HepG2 (cell line): ENCODE results near the gene ZNF714. TPM values are rescaled to one million over a fixed set of nuclear protein-coding genes. Genes with fewer than 3 reads are reported as not detected.

Experiments used
- ATAC-seq: fragments of 200-7000 bp; cut with Tn5 transposase; 3 replicates; pipeline ENCODE4 v1.9.1; 2020; ENCODE audit warnings: mild to moderate bottlenecking, moderate library complexity
- BruUV-seq: library from RNA; stranded (reverse); fragments of 400-500 nt; replicated peaks from 2 replicates; lab custom pipeline; 2021; lab: Mats Ljungman, UMichigan
- CTCF ChIA-PET: fragments of 300-600 bp; formaldehyde crosslinking; extraction: SDS; loops from one replicate; lab custom pipeline; 2021; ENCODE audit warnings: low total read pairs, inconsistent platforms, low intra/inter-chr PET ratio; lab: Yijun Ruan, JAX
- POLR2A ChIA-PET: fragments of 350-600 bp; sonication (Branson Sonifier 250); formaldehyde crosslinking; loops from one replicate; lab custom pipeline; 2020; ENCODE audit warnings: antibody characterized with exemption, inconsistent platforms; lab: Yijun Ruan, JAX
- DNase-seq: peaks from one replicate; pipeline ENCODE4 v3.0.0-alpha.2; 2015; ENCODE audit warnings: low spot score
- FAIRE-seq: peaks from 3 replicates; lab custom pipeline; 2011; peaks lifted over from hg19 to GRCh38; lab: Jason Lieb, UNC
- H2AFZ ChIP-seq: one replicate; pipeline ENCODE4 v1.6.1; 2011; ENCODE audit warnings: low read length, inconsistent platforms
- H3K27ac ChIP-seq: fragments of 300-600 bp; 3 replicates; pipeline ENCODE4 v1.8.0; 2011; ENCODE audit warnings: mixed run types, mild to moderate bottlenecking, mixed read lengths, low read length, inconsistent platforms; ENCODE audit not compliant: insufficient read depth; ENCODE audit errors: extremely low read length
- H3K27me3 ChIP-seq, 2 experiments: fragments of 200-600 bp in 1 of 2; 2 replicates in 1 of 2; 3 replicates in 1 of 2; pipeline versions ENCODE4 v1.6.0 to v1.8.0; 2011; ENCODE audit warnings: low read length in 2 of 2, mild to moderate bottlenecking in 2 of 2, moderate library complexity in 2 of 2, inconsistent platforms in 1 of 2; ENCODE audit not compliant: insufficient read depth in 2 of 2, control insufficient read depth in 1 of 2
- H3K36me3 ChIP-seq, 2 experiments: fragments of 200-600 bp in 1 of 2; replicated peaks in 1 of 2; 2 replicates in 1 of 2; 3 replicates in 1 of 2; pipeline versions ENCODE4 v1.5.1 to v1.8.0; 2011; ENCODE audit warnings: low read length in 2 of 2, inconsistent platforms in 1 of 2; ENCODE audit not compliant: insufficient read depth in 2 of 2, control insufficient read depth in 1 of 2
- H3K4me1 ChIP-seq: 2 replicates; pipeline ENCODE4 v1.5.1; 2012; ENCODE audit warnings: low read length, inconsistent platforms; ENCODE audit not compliant: insufficient read depth
- H3K4me2 ChIP-seq: 2 replicates; pipeline ENCODE4 v1.6.0; 2011; ENCODE audit warnings: low read depth, low read length, inconsistent platforms
- H3K4me3 ChIP-seq, 3 experiments: fragments of 200-600 bp in 1 of 3; sonication (generic), shearing (Covaris generic) in 1 of 3; replicated peaks in 1 of 3; 2 replicates each; pipeline ENCODE4 v1.5.1; 2011 to 2016; ENCODE audit warnings: low read length in 3 of 3, inconsistent platforms in 2 of 3, low read depth in 2 of 3, mild to moderate bottlenecking in 2 of 3, control low read depth in 1 of 3, mixed read lengths in 1 of 3; ENCODE audit not compliant: insufficient read depth in 1 of 3
- H3K79me2 ChIP-seq: one replicate; pipeline ENCODE4 v1.6.1; 2011; ENCODE audit warnings: low read length, inconsistent platforms; ENCODE audit not compliant: insufficient read depth
- H3K9ac ChIP-seq: 2 replicates; pipeline ENCODE4 v1.6.0; 2011; ENCODE audit warnings: mild to moderate bottlenecking, low read depth, low read length, inconsistent platforms; ENCODE audit not compliant: insufficient read depth
- H3K9me3 ChIP-seq: 2 replicates; pipeline ENCODE4 v1.5.1; 2012; ENCODE audit warnings: mild to moderate bottlenecking, low read length
- H4K20me1 ChIP-seq: 2 replicates; pipeline ENCODE4 v1.6.0; 2011; ENCODE audit warnings: inconsistent platforms, mild to moderate bottlenecking, low read length, moderate library complexity; ENCODE audit not compliant: insufficient read depth
- ATRX ChIP-seq: sonication (generic); formaldehyde crosslinking; IDR thresholded peaks from 2 replicates; pipeline ENCODE4 v1.4.0; 2020; ENCODE audit warnings: missing genetic modification reagents, borderline replicate concordance
- CENPX ChIP-seq: sonication (generic); formaldehyde crosslinking; IDR thresholded peaks from 2 replicates; pipeline ENCODE4 v1.9.0; 2021; ENCODE audit warnings: mild to moderate bottlenecking, missing genetic modification reagents, moderate library complexity
- FOXA1 ChIP-seq, 2 experiments: fragments of 450-650 bp in 1 of 2; sonication (generic) in 1 of 2; formaldehyde crosslinking in 1 of 2; IDR thresholded peaks; 2 replicates each; pipeline versions ENCODE4 v1.4.0 to v1.6.1; 2016 to 2020; ENCODE audit warnings: missing genetic modification reagents in 1 of 2
- MEIS1 ChIP-seq: sonication (generic); formaldehyde crosslinking; IDR thresholded peaks from 2 replicates; pipeline ENCODE4 v1.9.0; 2021; ENCODE audit warnings: mild to moderate bottlenecking, missing genetic modification reagents, moderate library complexity, borderline replicate concordance
- NCOR1 ChIP-seq: fragments of 200-600 bp; sonication (generic); IDR thresholded peaks from 2 replicates; pipeline ENCODE4 v1.7.0; 2017; ENCODE audit warnings: antibody characterized with exemption, low read length, borderline replicate concordance
- SIX1 ChIP-seq: sonication (generic); formaldehyde crosslinking; IDR thresholded peaks from 2 replicates; pipeline ENCODE4 v1.4.0; 2020; ENCODE audit warnings: missing genetic modification reagents, borderline replicate concordance
- ZNF180 ChIP-seq: sonication (generic); formaldehyde crosslinking; IDR thresholded peaks from 2 replicates; pipeline ENCODE4 v1.4.0; 2020; ENCODE audit warnings: low read depth, missing genetic modification reagents, borderline replicate concordance
- ZNF207 ChIP-seq: fragments of 450-650 bp; IDR thresholded peaks from 2 replicates; pipeline ENCODE4 v1.6.1; 2016; ENCODE audit warnings: antibody characterized with exemption, borderline replicate concordance
- ZNF235 ChIP-seq: sonication (generic); formaldehyde crosslinking; IDR thresholded peaks from 2 replicates; pipeline ENCODE4 v1.8.1; 2023; ENCODE audit warnings: mild to moderate bottlenecking, missing genetic modification reagents, borderline replicate concordance
- ZNF253 ChIP-seq: sonication (generic); formaldehyde crosslinking; IDR thresholded peaks from 2 replicates; pipeline ENCODE4 v1.8.0; 2022; ENCODE audit warnings: mild to moderate bottlenecking, missing genetic modification reagents, borderline replicate concordance
- ZNF546 ChIP-seq: sonication (generic); formaldehyde crosslinking; conservative IDR thresholded peaks from 2 replicates; pipeline ENCODE4 v1.8.1; 2023; ENCODE audit warnings: mild to moderate bottlenecking, missing genetic modification reagents
- ZNF629 ChIP-seq: sonication (generic); formaldehyde crosslinking; conservative IDR thresholded peaks from 2 replicates; pipeline ENCODE4 v1.5.0; 2020; ENCODE audit warnings: missing genetic modification reagents
- WGBS: methylation state at CpG from one replicate; pipeline ENCODE4 v1.1.6; 2017; ENCODE audit warnings: low lambda C conversion rate; 5-methylcytosine and 5-hydroxymethylcytosine counted together
- in situ Hi-C: cut with HindIII; loops from 2 replicates; pipeline ENCODE4 v1.10.0; 2017; ENCODE audit warnings: low pct_unique_long_range_greater_than_20kb; ENCODE audit not compliant: extremely low pct_ligation_motif_present
- intact Hi-C: fragments of 100-400 bp; cut with micrococcal nuclease; formaldehyde crosslinking; loops from one replicate; pipeline ENCODE4 v1.10.0; 2022; ENCODE audit not compliant: unreplicated experiment
- polyA plus RNA-seq, 8 experiments: library from polyadenylated mRNA; depleted of rRNA in 3 of 8; stranded (reverse) in 7 of 8; unstranded in 1 of 8; fragments of >200 nt; fragmentation: Illumina TruSeq in 4 of 8; extraction: Trizol in 4 of 8; gene quantifications; 2 replicates each; pipeline versions ENCODE4 v1.2.1 to v1.2.3, GENCODE V29; 2011 to 2016; ENCODE audit warnings: low read depth in 4 of 8, missing spikeins in 1 of 8, mixed read lengths in 1 of 8; ENCODE audit not compliant: insufficient read depth in 1 of 8
- total RNA-seq, 5 experiments: library from RNA; depleted of rRNA; stranded (reverse); fragments of >200 nt; fragmentation: Illumina TruSeq; extraction: Trizol; gene quantifications; 2 replicates each; pipeline ENCODE4 v1.2.3, GENCODE V29; 2016; ENCODE audit warnings: low read depth in 1 of 5
- TF ChIP-seq, protein P1 (sequence below): sonication (generic); formaldehyde crosslinking; IDR thresholded peaks from 2 replicates; pipeline ENCODE4 v1.4.0; 2020; ENCODE audit warnings: missing genetic modification reagents, mild to moderate bottlenecking, borderline replicate concordance
- TF ChIP-seq, protein P2 (sequence below): sonication (generic); formaldehyde crosslinking; IDR thresholded peaks from 2 replicates; pipeline ENCODE4 v1.8.1; 2023; ENCODE audit warnings: mild to moderate bottlenecking, missing genetic modification reagents
- TF ChIP-seq, protein P3 (sequence below): sonication (generic); formaldehyde crosslinking; IDR thresholded peaks from 2 replicates; pipeline ENCODE4 v1.5.1; 2020; ENCODE audit warnings: missing genetic modification reagents, mild to moderate bottlenecking, borderline replicate concordance
- TF ChIP-seq, protein P4 (sequence below): sonication (generic); formaldehyde crosslinking; IDR thresholded peaks from 2 replicates; pipeline ENCODE4 v1.4.0; 2020; ENCODE audit warnings: missing genetic modification reagents

The ZNF714 gene
- total and polyA plus RNA-seq, 2 of the 13 experiments (the other 11 are each of a cell fraction or from before 2014, with no cell fraction given) = 6.7 to 27.8 TPM

DNA sequence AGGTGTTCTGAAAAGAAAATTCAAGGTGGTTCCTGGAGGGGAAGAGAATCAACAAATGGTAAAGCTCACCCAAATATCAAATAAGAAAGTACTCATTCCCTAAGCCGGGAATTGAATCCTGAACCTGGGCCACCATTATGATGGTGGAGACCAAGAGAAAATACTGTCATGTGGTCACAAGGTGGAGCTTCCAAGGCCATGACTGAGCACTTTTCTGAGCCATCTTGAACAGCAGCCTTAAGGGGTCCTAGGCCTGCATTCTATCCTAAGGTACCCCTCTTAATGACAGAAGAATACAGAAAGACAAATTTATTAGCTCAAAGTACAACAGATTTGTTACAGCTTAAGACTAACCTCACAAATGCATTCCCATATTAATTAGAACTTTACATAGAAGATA lies 69.5 kb downstream of the ZNF714 start:
- H3K79me2 ChIP-seq = peaks cover 10% of the 10 kb centered on the region
- ChIA-PET POLR2A (interaction anchor here (0.9 to 1.2 kb wide), 2 partner anchors 9 to 62 kb away, joined by 4 to 5 read pairs; partner anchors contain the start of gene ZNF431), CTCF (no interaction called here)
- BruUV-seq = no TSS peak
- intact Hi-C loops (loop anchor here (1.0 kb wide), 1 partner anchor 62 kb away; no protein-coding TSS in a partner anchor), in situ Hi-C loops (no loop called here)
- ATAC-seq (no peak), DNase-seq (no peak), FAIRE-seq (no peak)
- H3K27ac ChIP-seq = no peak overlapping the region
- H3K9me3 ChIP-seq = no peaks in the 10 kb centered on the region
- 93% methylated on average over 1 of the region's 1 CpG for WGBS
- no peak overlapping the region for H3K4me2 ChIP-seq
- H3K27me3 ChIP-seq = no peaks in the 10 kb centered on the region
- H3K4me3 ChIP-seq = no peak overlapping the region
- H3K36me3 ChIP-seq = peaks cover 4 to 51% of the 10 kb centered on the region in 2 experiments; a peak in 4 of 5 replicates
- no peaks in the 10 kb centered on the region for H4K20me1 ChIP-seq
- peaks cover 6% of the 10 kb centered on the region; the same call in 1 of the 2 replicates for H3K4me1 ChIP-seq
- H3K9ac ChIP-seq = no peak overlapping the region
- no peak overlapping the region for H2AFZ ChIP-seq
- no peak for TF ChIP-seq NCOR1
- no peak for TF ChIP-seq FOXA1 (IDR thresholded peaks at IDR 0.05)
- TF ChIP-seq FOXA1 (CRISPR knock-in tag; IDR thresholded peaks at IDR 0.05) = no peak
- no peak for TF ChIP-seq ZNF235 (CRISPR knock-in tag)
- TF ChIP-seq ZNF207 = no peak
- no peak for TF ChIP-seq ZNF629 (CRISPR knock-in tag)
- TF ChIP-seq MEIS1 (CRISPR knock-in tag) = no peak
- TF ChIP-seq, protein P1, sequence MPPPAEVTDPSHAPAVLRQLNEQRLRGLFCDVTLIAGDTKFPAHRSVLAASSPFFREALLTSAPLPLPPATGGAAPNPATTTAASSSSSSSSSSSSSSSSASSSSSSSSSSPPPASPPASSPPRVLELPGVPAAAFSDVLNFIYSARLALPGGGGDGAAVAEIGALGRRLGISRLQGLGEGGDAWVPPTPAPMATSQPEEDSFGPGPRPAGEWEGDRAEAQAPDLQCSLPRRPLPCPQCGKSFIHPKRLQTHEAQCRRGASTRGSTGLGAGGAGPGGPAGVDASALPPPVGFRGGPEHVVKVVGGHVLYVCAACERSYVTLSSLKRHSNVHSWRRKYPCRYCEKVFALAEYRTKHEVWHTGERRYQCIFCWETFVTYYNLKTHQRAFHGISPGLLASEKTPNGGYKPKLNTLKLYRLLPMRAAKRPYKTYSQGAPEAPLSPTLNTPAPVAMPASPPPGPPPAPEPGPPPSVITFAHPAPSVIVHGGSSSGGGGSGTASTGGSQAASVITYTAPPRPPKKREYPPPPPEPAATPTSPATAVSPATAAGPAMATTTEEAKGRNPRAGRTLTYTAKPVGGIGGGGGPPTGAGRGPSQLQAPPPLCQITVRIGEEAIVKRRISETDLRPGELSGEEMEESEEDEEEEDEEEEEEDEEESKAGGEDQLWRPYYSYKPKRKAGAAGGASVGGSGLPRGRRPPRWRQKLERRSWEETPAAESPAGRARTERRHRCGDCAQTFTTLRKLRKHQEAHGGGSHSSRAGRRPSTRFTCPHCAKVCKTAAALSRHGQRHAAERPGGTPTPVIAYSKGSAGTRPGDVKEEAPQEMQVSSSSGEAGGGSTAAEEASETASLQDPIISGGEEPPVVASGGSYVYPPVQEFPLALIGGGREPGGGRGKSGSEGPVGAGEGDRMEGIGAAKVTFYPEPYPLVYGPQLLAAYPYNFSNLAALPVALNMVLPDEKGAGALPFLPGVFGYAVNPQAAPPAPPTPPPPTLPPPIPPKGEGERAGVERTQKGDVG (CRISPR knock-in tag) = no peak
- TF ChIP-seq ZNF253 (CRISPR knock-in tag) = no peak
- TF ChIP-seq, protein P2, sequence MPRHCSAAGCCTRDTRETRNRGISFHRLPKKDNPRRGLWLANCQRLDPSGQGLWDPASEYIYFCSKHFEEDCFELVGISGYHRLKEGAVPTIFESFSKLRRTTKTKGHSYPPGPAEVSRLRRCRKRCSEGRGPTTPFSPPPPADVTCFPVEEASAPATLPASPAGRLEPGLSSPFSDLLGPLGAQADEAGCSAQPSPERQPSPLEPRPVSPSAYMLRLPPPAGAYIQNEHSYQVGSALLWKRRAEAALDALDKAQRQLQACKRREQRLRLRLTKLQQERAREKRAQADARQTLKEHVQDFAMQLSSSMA = no peak
- no peak for TF ChIP-seq ATRX (CRISPR knock-in tag)
- no peak for TF ChIP-seq CENPX (CRISPR knock-in tag)
- no peak for TF ChIP-seq ZNF546 (CRISPR knock-in tag)
- TF ChIP-seq, protein P3, sequence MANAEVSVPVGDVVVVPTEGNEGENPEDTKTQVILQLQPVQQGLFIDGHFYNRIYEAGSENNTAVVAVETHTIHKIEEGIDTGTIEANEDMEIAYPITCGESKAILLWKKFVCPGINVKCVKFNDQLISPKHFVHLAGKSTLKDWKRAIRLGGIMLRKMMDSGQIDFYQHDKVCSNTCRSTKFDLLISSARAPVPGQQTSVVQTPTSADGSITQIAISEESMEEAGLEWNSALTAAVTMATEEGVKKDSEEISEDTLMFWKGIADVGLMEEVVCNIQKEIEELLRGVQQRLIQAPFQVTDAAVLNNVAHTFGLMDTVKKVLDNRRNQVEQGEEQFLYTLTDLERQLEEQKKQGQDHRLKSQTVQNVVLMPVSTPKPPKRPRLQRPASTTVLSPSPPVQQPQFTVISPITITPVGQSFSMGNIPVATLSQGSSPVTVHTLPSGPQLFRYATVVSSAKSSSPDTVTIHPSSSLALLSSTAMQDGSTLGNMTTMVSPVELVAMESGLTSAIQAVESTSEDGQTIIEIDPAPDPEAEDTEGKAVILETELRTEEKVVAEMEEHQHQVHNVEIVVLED (CRISPR knock-in tag) = no peak
- no peak for TF ChIP-seq SIX1
- TF ChIP-seq, protein P4, sequence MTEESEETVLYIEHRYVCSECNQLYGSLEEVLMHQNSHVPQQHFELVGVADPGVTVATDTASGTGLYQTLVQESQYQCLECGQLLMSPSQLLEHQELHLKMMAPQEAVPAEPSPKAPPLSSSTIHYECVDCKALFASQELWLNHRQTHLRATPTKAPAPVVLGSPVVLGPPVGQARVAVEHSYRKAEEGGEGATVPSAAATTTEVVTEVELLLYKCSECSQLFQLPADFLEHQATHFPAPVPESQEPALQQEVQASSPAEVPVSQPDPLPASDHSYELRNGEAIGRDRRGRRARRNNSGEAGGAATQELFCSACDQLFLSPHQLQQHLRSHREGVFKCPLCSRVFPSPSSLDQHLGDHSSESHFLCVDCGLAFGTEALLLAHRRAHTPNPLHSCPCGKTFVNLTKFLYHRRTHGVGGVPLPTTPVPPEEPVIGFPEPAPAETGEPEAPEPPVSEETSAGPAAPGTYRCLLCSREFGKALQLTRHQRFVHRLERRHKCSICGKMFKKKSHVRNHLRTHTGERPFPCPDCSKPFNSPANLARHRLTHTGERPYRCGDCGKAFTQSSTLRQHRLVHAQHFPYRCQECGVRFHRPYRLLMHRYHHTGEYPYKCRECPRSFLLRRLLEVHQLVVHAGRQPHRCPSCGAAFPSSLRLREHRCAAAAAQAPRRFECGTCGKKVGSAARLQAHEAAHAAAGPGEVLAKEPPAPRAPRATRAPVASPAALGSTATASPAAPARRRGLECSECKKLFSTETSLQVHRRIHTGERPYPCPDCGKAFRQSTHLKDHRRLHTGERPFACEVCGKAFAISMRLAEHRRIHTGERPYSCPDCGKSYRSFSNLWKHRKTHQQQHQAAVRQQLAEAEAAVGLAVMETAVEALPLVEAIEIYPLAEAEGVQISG (CRISPR knock-in tag) = no peak
- TF ChIP-seq ZNF180 = no peak
